ENCODE measurements around the gene IGDCC3.
"Not testable (repeated sequence)": the region's sequence is repeated elsewhere in the genome, so short reads cannot be mapped to it uniquely, and the experiment has no call there.

The IGDCC3 gene

GRCh38 chr15:65361708-65362459 lies 15.9 kb downstream of the IGDCC3 start:
- no peak for DNase-seq (ENCODE audit: low spot score)
- TF ChIP-seq, protein P1, sequence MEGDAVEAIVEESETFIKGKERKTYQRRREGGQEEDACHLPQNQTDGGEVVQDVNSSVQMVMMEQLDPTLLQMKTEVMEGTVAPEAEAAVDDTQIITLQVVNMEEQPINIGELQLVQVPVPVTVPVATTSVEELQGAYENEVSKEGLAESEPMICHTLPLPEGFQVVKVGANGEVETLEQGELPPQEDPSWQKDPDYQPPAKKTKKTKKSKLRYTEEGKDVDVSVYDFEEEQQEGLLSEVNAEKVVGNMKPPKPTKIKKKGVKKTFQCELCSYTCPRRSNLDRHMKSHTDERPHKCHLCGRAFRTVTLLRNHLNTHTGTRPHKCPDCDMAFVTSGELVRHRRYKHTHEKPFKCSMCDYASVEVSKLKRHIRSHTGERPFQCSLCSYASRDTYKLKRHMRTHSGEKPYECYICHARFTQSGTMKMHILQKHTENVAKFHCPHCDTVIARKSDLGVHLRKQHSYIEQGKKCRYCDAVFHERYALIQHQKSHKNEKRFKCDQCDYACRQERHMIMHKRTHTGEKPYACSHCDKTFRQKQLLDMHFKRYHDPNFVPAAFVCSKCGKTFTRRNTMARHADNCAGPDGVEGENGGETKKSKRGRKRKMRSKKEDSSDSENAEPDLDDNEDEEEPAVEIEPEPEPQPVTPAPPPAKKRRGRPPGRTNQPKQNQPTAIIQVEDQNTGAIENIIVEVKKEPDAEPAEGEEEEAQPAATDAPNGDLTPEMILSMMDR (IDR thresholded peaks at IDR 0.05; ENCODE audit: extremely low read depth, missing control alignments), result no peak

DNA sequence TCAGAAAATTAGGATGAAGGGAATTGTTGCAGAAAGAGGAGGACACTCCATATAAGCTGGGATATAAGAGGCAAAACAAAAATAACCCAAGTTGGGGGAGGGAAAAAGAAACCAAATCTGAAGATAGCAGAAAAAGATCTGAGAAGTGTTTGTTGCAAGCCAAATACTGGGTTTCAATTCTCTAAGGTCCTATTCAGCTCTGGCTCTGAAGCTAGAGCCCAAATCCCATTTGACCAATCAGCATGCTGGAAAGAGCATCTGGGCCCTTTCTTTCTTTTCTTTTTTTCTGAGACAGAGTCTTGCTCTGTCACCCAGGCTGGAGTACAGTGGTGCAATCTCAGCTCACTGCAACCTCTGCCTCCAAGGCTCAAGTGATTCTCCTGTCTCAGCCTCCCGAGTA lies 17.3 kb downstream of the IGDCC3 start:
- TF ChIP-seq, protein P1 (IDR thresholded peaks at IDR 0.05; ENCODE audit: extremely low read depth, missing control alignments), result no peak
- DNase-seq (ENCODE audit: low spot score), result no peak

- TF ChIP-seq, protein P1 (IDR thresholded peaks at IDR 0.05; ENCODE audit: extremely low read depth, missing control alignments), result no peak
- no peak for DNase-seq (ENCODE audit: low spot score)
Observed at GRCh38 chr15:65355988-65356353, 21.8 kb downstream of the IGDCC3 start.

- no peak for DNase-seq (ENCODE audit: low spot score)
- TF ChIP-seq, protein P1 (IDR thresholded peaks at IDR 0.05; ENCODE audit: extremely low read depth, missing control alignments), result no peak
Observed at GRCh38 chr15:65355173-65355987, 22.4 kb downstream of the IGDCC3 start.

DNA sequence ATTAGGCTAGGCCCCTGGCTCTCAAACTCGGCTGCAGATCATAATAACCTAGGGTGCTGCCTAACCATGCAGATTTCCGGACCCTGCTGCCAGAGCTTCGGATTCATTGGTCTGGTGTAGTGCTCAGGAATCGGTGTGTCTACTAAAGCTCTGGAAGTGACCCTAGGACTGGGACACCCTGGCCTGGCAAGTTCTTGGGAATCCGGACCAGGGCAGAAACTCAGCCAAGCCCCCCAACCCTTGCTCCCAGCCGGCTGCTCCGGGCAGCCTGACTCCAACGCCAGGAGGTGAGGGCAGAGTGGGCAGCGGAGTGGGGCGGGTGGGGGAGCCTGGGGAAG lies 23.0 kb downstream of the IGDCC3 start:
- no peak for DNase-seq (ENCODE audit: low spot score)
- TF ChIP-seq, protein P1 (IDR thresholded peaks at IDR 0.05; ENCODE audit: extremely low read depth, missing control alignments), result no peak

DNA sequence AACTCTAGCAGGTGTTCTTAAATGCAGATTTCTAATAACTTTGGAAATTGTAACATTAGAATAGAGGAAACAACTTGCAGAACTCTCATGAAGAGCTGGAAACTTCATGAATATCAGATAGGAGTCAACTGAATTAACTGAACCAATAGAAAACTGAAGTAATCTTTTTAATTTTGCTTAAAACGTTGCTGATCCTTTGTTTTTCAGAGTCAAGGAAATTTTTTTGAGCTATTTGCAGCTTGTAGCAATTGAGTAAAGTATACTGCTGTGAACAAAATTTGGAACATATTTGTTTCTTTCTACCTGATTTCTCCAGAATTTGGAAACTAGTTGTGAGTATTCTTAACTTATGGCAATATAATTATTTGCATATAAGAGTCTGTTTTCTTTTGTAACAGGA lies 25.8 kb downstream of the IGDCC3 start:
- DNase-seq (ENCODE audit: low spot score), result not testable (repeated sequence)

GRCh38 chr15:65349338-65349737 lies 28.5 kb downstream of the IGDCC3 start:
- TF ChIP-seq, protein P1 (IDR thresholded peaks at IDR 0.05; ENCODE audit: extremely low read depth, missing control alignments), result no peak
- DNase-seq (ENCODE audit: low spot score), result no peak

- DNase-seq (ENCODE audit: low spot score), result not testable (repeated sequence)
Observed at GRCh38 chr15:65347756-65348155, 30.0 kb downstream of the IGDCC3 start.

All from GM20000 (cell line).